Lung (tissue), 12 donors: ENCODE data around the gene SLC6A9. TPM values are rescaled to one million over a fixed set of nuclear protein-coding genes. Genes with fewer than 3 reads are reported as not detected.

ENCODE experiments used
- ATAC-seq: fragments of 200-7000 bp; cut with Tn5 transposase; one replicate; pipeline ENCODE4 v1.9.1; 2020; ENCODE audit warnings: moderate number of reproducible peaks; ENCODE audit not compliant: insufficient read depth, low FRiP score
- DNase-seq, 3 donors: peaks; one replicate each; pipeline ENCODE4 v3.0.0-alpha.2; 2013 to 2017
- H3K27ac ChIP-seq, 2 donors: one replicate each; pipeline ENCODE4 v1.5.1; 2013; ENCODE audit warnings: mild to moderate bottlenecking in 2 of 2, moderate library complexity in 2 of 2, control low read depth in 1 of 2, inconsistent platforms in 1 of 2, low read depth in 1 of 2, low read length in 1 of 2
- H3K27me3 ChIP-seq, 3 donors: one replicate each; pipeline ENCODE4 v1.5.1; 2013; ENCODE audit warnings: low read length in 2 of 3; ENCODE audit not compliant: control insufficient read depth in 3 of 3, insufficient read depth in 3 of 3
- H3K36me3 ChIP-seq, 4 donors: one replicate each; pipeline ENCODE4 v1.5.1; 2013; ENCODE audit warnings: low read length in 4 of 4, mild to moderate bottlenecking in 1 of 4, moderate library complexity in 1 of 4; ENCODE audit not compliant: control insufficient read depth in 4 of 4, insufficient read depth in 4 of 4
- H3K4me1 ChIP-seq, 5 donors: one replicate each; pipeline ENCODE4 v1.5.1; 2013; ENCODE audit warnings: low read length in 5 of 5, mild to moderate bottlenecking in 2 of 5, moderate library complexity in 1 of 5; ENCODE audit not compliant: control insufficient read depth in 5 of 5, insufficient read depth in 5 of 5
- H3K4me3 ChIP-seq: one replicate; pipeline ENCODE4 v1.5.1; 2013; ENCODE audit warnings: mild to moderate bottlenecking, control low read depth, moderate library complexity
- H3K9ac ChIP-seq, 2 donors: one replicate each; pipeline ENCODE4 v1.5.1; 2013; ENCODE audit warnings: low read length in 2 of 2, control low read depth in 1 of 2; ENCODE audit not compliant: insufficient read depth in 1 of 2
- H3K9me3 ChIP-seq, 4 donors: one replicate each; pipeline ENCODE4 v1.5.1; 2013; ENCODE audit warnings: low read length in 3 of 4, mild to moderate bottlenecking in 1 of 4, moderate library complexity in 1 of 4; ENCODE audit not compliant: control insufficient read depth in 4 of 4, insufficient read depth in 3 of 4
- WGBS, 2 donors: extraction: QIAGEN DNeasy Blood & Tissue Kit; methylation state at CpG; one replicate each; pipeline ENCODE4 v1.1.7; 2013; 5-methylcytosine and 5-hydroxymethylcytosine counted together
- polyA plus RNA-seq, 2 donors: library from polyadenylated mRNA; stranded (reverse); fragments of 200-250 nt; gene quantifications; one replicate each; pipeline ENCODE4 v1.2.1, GENCODE V29; 2013
- total RNA-seq, 2 donors: library from RNA; depleted of rRNA in 1 of 2; stranded (reverse); fragments of >200 nt in 1 of 2; gene quantifications; one replicate each; pipeline ENCODE4 v1.2.1, GENCODE V29; 2014 to 2021
- TF ChIP-seq, protein P1 (sequence below): IDR thresholded peaks from 2 replicates; pipeline ENCODE4 v1.5.1; 2012; ENCODE audit warnings: mild to moderate bottlenecking; ENCODE audit errors: control extremely low read depth, extremely low read depth
- donor health status: control.
- donor health status: control.
- donor health status: Bipolar disorder and iron deficiency.
- donor health status: healthy.
- donor health status: DM: yes; HTN: yes; CAD: no.

SLC6A9 gene
- total and polyA plus RNA-seq, 4 donors = 8.7 to 29.9 (median 9.4) TPM

DNA sequence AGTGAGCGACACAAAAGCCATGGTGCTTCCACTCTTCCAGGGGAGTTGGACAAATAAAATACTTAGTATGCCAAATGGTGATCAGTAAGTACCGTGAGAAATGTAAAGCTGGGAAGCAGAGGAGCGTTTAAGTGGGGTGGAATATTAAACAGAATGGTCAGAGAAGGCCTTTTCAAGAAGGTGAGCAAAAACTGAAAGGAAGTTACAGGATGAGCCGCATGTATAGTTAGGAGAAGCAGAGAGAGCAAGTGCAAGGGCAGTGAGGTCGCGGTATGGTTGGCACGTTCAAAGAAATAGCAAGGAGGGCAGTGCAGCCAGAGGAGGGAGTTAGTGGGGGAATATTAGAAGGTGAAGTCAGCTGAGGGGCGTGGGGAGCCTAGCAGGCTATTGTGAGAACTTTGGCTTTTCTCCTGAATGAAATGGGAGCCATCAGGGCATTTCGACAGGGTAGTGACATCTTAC is 57.2 kb downstream of the SLC6A9 start:
- DNase-seq (no peak), ATAC-seq (no peak)
- Histone ChIP-seq H3K36me3 (peaks cover 0 to 20% (median 17%) of the 10 kb centered on the region in 4 donors), H3K9me3 (no peaks in the 10 kb centered on the region), H3K9ac (peak overlapping the region in 1 of 2 donors; percentile 61), H3K27ac (peak overlapping the region; percentile 85 to 93), H3K27me3 (no peaks in the 10 kb centered on the region), H3K4me1 (peaks cover 0 to 34% (median 19%) of the 10 kb centered on the region in 5 donors), H3K4me3 (no peak overlapping the region)
- WGBS, 2 donors = 35 to 40% methylated on average over 9 of the region's 9 CpGs
- TF ChIP-seq, protein P1, sequence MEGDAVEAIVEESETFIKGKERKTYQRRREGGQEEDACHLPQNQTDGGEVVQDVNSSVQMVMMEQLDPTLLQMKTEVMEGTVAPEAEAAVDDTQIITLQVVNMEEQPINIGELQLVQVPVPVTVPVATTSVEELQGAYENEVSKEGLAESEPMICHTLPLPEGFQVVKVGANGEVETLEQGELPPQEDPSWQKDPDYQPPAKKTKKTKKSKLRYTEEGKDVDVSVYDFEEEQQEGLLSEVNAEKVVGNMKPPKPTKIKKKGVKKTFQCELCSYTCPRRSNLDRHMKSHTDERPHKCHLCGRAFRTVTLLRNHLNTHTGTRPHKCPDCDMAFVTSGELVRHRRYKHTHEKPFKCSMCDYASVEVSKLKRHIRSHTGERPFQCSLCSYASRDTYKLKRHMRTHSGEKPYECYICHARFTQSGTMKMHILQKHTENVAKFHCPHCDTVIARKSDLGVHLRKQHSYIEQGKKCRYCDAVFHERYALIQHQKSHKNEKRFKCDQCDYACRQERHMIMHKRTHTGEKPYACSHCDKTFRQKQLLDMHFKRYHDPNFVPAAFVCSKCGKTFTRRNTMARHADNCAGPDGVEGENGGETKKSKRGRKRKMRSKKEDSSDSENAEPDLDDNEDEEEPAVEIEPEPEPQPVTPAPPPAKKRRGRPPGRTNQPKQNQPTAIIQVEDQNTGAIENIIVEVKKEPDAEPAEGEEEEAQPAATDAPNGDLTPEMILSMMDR = no peak

DNA sequence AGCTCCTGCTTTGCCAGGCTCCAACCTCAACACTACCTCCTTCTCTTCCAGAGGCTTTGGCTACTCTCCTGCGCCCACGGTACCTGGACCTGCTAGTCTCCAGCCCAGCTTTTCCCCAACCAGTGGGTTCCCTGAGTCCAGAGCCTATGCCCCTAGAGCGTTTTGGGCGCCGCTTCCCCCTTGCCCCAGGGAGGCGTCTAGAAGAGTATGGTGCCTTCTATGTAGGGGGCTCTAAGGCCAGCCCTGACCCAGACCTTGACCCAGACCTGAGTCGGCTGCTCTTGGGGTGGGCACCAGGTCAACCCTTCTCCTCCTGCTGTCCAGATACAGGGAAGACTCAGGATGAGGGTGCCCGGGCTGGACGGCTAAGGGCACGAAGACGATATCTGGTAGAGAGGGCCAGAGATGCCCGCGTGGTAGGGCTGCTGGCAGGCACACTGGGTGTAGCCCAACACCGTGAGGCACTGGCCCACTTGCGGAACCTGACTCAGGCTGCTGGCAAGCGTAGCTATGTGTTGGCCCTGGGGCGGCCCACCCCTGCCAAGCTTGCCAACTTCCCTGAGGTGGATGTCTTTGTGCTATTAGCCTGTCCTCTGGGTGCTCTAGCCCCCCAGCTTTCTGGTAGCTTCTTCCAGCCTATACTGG is 59.8 kb downstream of the SLC6A9 start:
- no peaks in the 10 kb centered on the region for H3K27me3 ChIP-seq
- no peak overlapping the region for H3K4me3 ChIP-seq
- peaks cover 0 to 26% (median 9%) of the 10 kb centered on the region in 5 donors for H3K4me1 ChIP-seq
- DNase-seq = no peak
- WGBS, 2 donors = 97 to 98% methylated on average over 17 of the region's 17 CpGs
- TF ChIP-seq, protein P1 = no peak
- H3K27ac ChIP-seq = no peak overlapping the region
- H3K9ac ChIP-seq = no peak overlapping the region
- H3K36me3 ChIP-seq = peaks cover 0 to 14% (median 9%) of the 10 kb centered on the region in 4 donors
- H3K9me3 ChIP-seq = no peaks in the 10 kb centered on the region
- no peak for ATAC-seq

DNA sequence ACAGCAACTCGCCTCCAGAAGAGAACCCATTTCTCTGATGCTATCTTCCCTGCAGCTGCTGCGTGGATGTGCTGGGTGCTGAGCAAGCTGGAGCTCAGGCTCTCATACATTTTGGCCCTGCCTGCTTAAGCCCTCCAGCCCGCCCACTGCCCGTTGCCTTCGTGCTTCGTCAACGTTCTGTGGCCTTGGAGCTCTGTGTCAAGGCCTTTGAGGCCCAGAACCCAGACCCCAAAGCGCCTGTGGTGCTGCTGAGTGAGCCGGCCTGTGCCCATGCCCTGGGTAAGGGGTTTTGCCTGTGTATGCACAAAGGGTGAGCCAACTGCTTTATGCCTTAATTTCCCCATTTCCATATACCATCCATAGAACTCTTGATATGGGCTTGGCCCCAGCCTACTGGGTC is 60.4 kb downstream of the SLC6A9 start:
- DNase-seq (no peak), ATAC-seq (no peak)
- Histone ChIP-seq H3K4me1 (peaks cover 0 to 21% (median 4%) of the 10 kb centered on the region in 5 donors), H3K27ac (no peak overlapping the region), H3K9ac (no peak overlapping the region), H3K9me3 (no peaks in the 10 kb centered on the region), H3K4me3 (peak overlapping the region; percentile 71), H3K36me3 (peaks cover 0 to 16% (median 5%) of the 10 kb centered on the region in 4 donors), H3K27me3 (no peaks in the 10 kb centered on the region)
- WGBS, 2 donors = 93 to 95% methylated on average over 9 of the region's 9 CpGs
- TF ChIP-seq, protein P1 = no peak
